Transverse colon (tissue), 4 donors: Measurements from ENCODE around the gene MZT2B.
"Not testable (repeated sequence)": the region's sequence is repeated elsewhere in the genome, so short reads cannot be mapped to it uniquely, and the experiment has no call there.

Source experiments
- CTCF ChIP-seq, 5 experiments: fragments of 200-600 bp in 3 of 5; fragments of 450-650 bp in 2 of 5; sonication (generic) in 3 of 5; IDR thresholded peaks; 1 replicate in 2 of 5; 2 replicates in 3 of 5; pipeline ENCODE4 v1.5.1; 2016 to 2017; ENCODE audit warnings: antibody characterized with exemption in 5 of 5, inconsistent platforms in 3 of 5, mild to moderate bottlenecking in 2 of 5, moderate library complexity in 1 of 5
- EP300 ChIP-seq: sonication (generic); formaldehyde crosslinking; IDR thresholded peaks from one replicate; pipeline ENCODE4 v1.6.1; 2017; ENCODE audit warnings: antibody characterized with exemption, low read depth
- POLR2AphosphoS5 ChIP-seq, 3 donors: sonication (generic); formaldehyde crosslinking; IDR thresholded peaks; one replicate each; pipeline ENCODE4 v1.6.1; 2016; ENCODE audit warnings: antibody characterized with exemption in 3 of 3

GRCh38 chr2:130138841-130139251 lies 43.2 kb upstream of the MZT2B start:
- not testable (repeated sequence) for TF ChIP-seq CTCF (IDR thresholded peaks at IDR 0.05); EP300; POLR2AphosphoS5 (IDR thresholded peaks at IDR 0.05)
